ENCODE data around the gene CLBA1. TPM values are rescaled to one million over a fixed set of nuclear protein-coding genes. Genes with fewer than 3 reads are reported as not detected.

CLBA1 gene
- total RNA-seq, 1 donor from 2014 or later, result 16.2 TPM

- no peak for TF ChIP-seq CTCF (conservative IDR thresholded peaks at IDR 0.05)
- no peak for DNase-seq (ENCODE audit: extremely low spot score, unreplicated experiment)
- no peaks in the 10 kb centered on the region for H3K9me3 Mint-ChIP-seq
- no peaks in the 10 kb centered on the region for H3K27me3 Mint-ChIP-seq
- peaks cover 62% of the 10 kb centered on the region for H3K4me1 Mint-ChIP-seq (ENCODE audit: unreplicated experiment)
- peaks cover 11% of the 10 kb centered on the region for H3K36me3 Mint-ChIP-seq
- no peak overlapping the region for H3K4me3 Mint-ChIP-seq
- H3K27ac Mint-ChIP-seq, result no peak overlapping the region
These were observed 29.7 kb downstream of the CLBA1 start for GRCh38 chr14:105015242-105015641.

- H3K9me3 Mint-ChIP-seq, result no peaks in the 10 kb centered on the region
- no peak for DNase-seq (ENCODE audit: extremely low spot score, unreplicated experiment)
- no peaks in the 10 kb centered on the region for H3K27me3 Mint-ChIP-seq
- no peak for TF ChIP-seq CTCF (conservative IDR thresholded peaks at IDR 0.05)
- peak overlapping the region; percentile 67 for H3K4me3 Mint-ChIP-seq
- H3K27ac Mint-ChIP-seq, result peak overlapping the region; percentile 80
- H3K36me3 Mint-ChIP-seq, result peaks cover 11% of the 10 kb centered on the region
- H3K4me1 Mint-ChIP-seq (ENCODE audit: unreplicated experiment), result peaks cover 62% of the 10 kb centered on the region
These were observed 30.3 kb downstream of the CLBA1 start for GRCh38 chr14:105015905-105016304.

- Mint-ChIP-seq H3K36me3 (peaks cover 11% of the 10 kb centered on the region), H3K27ac (peak overlapping the region; percentile 90), H3K4me3 (peak overlapping the region; percentile 96), H3K9me3 (no peaks in the 10 kb centered on the region), H3K27me3 (no peaks in the 10 kb centered on the region), H3K4me1 (ENCODE audit: unreplicated experiment) (peaks cover 55% of the 10 kb centered on the region)
- no peak for DNase-seq (ENCODE audit: extremely low spot score, unreplicated experiment)
- no peak for TF ChIP-seq CTCF (conservative IDR thresholded peaks at IDR 0.05)
These were observed 32.8 kb downstream of the CLBA1 start for GRCh38 chr14:105018414-105018813.

GRCh38 chr14:105019861-105020814, 34.5 kb downstream of the CLBA1 start:
- H3K36me3 Mint-ChIP-seq, result peaks cover 11% of the 10 kb centered on the region
- DNase-seq (ENCODE audit: extremely low spot score, unreplicated experiment), result no peak
- H3K4me3 Mint-ChIP-seq, result peak overlapping the region; percentile 96
- H3K4me1 Mint-ChIP-seq (ENCODE audit: unreplicated experiment), result peaks cover 41% of the 10 kb centered on the region
- no peaks in the 10 kb centered on the region for H3K9me3 Mint-ChIP-seq
- no peaks in the 10 kb centered on the region for H3K27me3 Mint-ChIP-seq
- H3K27ac Mint-ChIP-seq, result peak overlapping the region; percentile 91
- no peak for TF ChIP-seq CTCF (conservative IDR thresholded peaks at IDR 0.05)

GRCh38 chr14:105020815-105021655, 35.4 kb downstream of the CLBA1 start, which contains the start of gene CDCA4:
Gene CDCA4 (minus strand): TSS chr14:105021083. CDS start chr14:105011929, 9,154 bp downstream.
- Mint-ChIP-seq H3K4me1 (ENCODE audit: unreplicated experiment) (peaks cover 34% of the 10 kb centered on the region), H3K36me3 (peaks cover 9% of the 10 kb centered on the region), H3K27ac (peak within 1 kb of the TSS; percentile 96), H3K4me3 (peak within 1 kb of the TSS; percentile 96), H3K27me3 (peaks cover 1% of the 10 kb centered on the region), H3K9me3 (no peaks in the 10 kb centered on the region)
- peak; percentile 99 for DNase-seq (ENCODE audit: extremely low spot score, unreplicated experiment)
- TF ChIP-seq CTCF (conservative IDR thresholded peaks at IDR 0.05), result peak; percentile 34
